DOHH2 (cell line): ENCODE data around the gene GLI1.

Experiments used
- EZH2phosphoT487 ChIP-seq: fragments of 200-600 bp; sonication (generic); IDR thresholded peaks from 2 replicates; pipeline ENCODE4 v1.6.1; 2017; ENCODE audit warnings: borderline replicate concordance, mild to moderate bottlenecking, antibody characterized with exemption, low read length, moderate library complexity, mixed read lengths
- TF ChIP-seq, protein P1 (sequence below): fragments of 200-600 bp; sonication (generic); IDR thresholded peaks from one replicate; pipeline ENCODE4 v1.5.1; 2014; ENCODE audit warnings: antibody characterized with exemption, mild to moderate bottlenecking, low read depth, low read length; ENCODE audit not compliant: poor library complexity, severe bottlenecking

- TF ChIP-seq, protein P1, sequence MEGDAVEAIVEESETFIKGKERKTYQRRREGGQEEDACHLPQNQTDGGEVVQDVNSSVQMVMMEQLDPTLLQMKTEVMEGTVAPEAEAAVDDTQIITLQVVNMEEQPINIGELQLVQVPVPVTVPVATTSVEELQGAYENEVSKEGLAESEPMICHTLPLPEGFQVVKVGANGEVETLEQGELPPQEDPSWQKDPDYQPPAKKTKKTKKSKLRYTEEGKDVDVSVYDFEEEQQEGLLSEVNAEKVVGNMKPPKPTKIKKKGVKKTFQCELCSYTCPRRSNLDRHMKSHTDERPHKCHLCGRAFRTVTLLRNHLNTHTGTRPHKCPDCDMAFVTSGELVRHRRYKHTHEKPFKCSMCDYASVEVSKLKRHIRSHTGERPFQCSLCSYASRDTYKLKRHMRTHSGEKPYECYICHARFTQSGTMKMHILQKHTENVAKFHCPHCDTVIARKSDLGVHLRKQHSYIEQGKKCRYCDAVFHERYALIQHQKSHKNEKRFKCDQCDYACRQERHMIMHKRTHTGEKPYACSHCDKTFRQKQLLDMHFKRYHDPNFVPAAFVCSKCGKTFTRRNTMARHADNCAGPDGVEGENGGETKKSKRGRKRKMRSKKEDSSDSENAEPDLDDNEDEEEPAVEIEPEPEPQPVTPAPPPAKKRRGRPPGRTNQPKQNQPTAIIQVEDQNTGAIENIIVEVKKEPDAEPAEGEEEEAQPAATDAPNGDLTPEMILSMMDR, result no peak
- no peak for TF ChIP-seq EZH2phosphoT487
These were observed 8.3 kb downstream of the GLI1 start for GRCh38 chr12:57467915-57468314.
